HEK293 (cell line): Measurements from ENCODE around the gene NR2F2.

Source experiments
- CTCF ChIA-PET: fragments of 350-600 bp; formaldehyde crosslinking; extraction: SDS; loops from one replicate; lab custom pipeline; 2021; ENCODE audit warnings: antibody characterized with exemption; lab: Yijun Ruan, JAX
- POLR2A ChIA-PET: fragments of 300-600 bp; formaldehyde crosslinking; extraction: SDS; loops from one replicate; lab custom pipeline; 2020; ENCODE audit warnings: antibody characterized with exemption, inconsistent platforms; lab: Yijun Ruan, JAX
- H3K27ac ChIP-seq: fragments of 200-500 bp; sonication (Bioruptor generic); 2 replicates; pipeline ENCODE4 v1.5.1; 2014; ENCODE audit warnings: low read depth, low read length, control low read depth, inconsistent platforms; ENCODE audit errors: extremely low read depth
- H3K36me3 ChIP-seq, 2 experiments: fragments of 200-500 bp in 1 of 2; sonication (Bioruptor generic) in 1 of 2; 1 replicate in 1 of 2; 2 replicates in 1 of 2; pipeline ENCODE4 v1.5.1; 2014 to 2017; ENCODE audit warnings: inconsistent platforms in 2 of 2, low read length in 2 of 2; ENCODE audit not compliant: control insufficient read depth in 2 of 2, insufficient read depth in 1 of 2
- H3K4me1 ChIP-seq: fragments of 200-500 bp; sonication (Bioruptor generic); 2 replicates; pipeline ENCODE4 v1.5.1; 2014; ENCODE audit warnings: mild to moderate bottlenecking, low read length, inconsistent platforms; ENCODE audit not compliant: control insufficient read depth, insufficient read depth
- H3K4me3 ChIP-seq: 2 replicates; pipeline ENCODE4 v1.5.1; 2011; ENCODE audit warnings: low read depth, mild to moderate bottlenecking, control low read depth, low read length, moderate library complexity
- H3K9me3 ChIP-seq: fragments of 200-500 bp; sonication (Bioruptor generic); 2 replicates; pipeline ENCODE4 v1.5.1; 2014; ENCODE audit warnings: low read depth, low read length, inconsistent platforms; ENCODE audit not compliant: control insufficient read depth, insufficient read depth
- BCL11B ChIP-seq: fragments of 450-650 bp; formaldehyde crosslinking; IDR thresholded peaks from 2 replicates; pipeline ENCODE4 v1.5.1; 2016; ENCODE audit warnings: low read depth, missing biosample characterization, missing genetic modification characterization
- FEZF1 ChIP-seq: fragments of 450-650 bp; formaldehyde crosslinking; IDR thresholded peaks from 2 replicates; pipeline ENCODE4 v1.5.1; 2016; ENCODE audit warnings: missing biosample characterization, missing genetic modification characterization
- GLIS2 ChIP-seq: fragments of 450-650 bp; formaldehyde crosslinking; IDR thresholded peaks from 2 replicates; pipeline ENCODE4 v1.5.1; 2016; ENCODE audit warnings: missing biosample characterization, missing genetic modification characterization
- PATZ1 ChIP-seq: fragments of 450-650 bp; formaldehyde crosslinking; IDR thresholded peaks from 2 replicates; pipeline ENCODE4 v1.5.1; 2016; ENCODE audit warnings: missing biosample characterization, missing genetic modification characterization
- PRDM10 ChIP-seq: fragments of 450-650 bp; formaldehyde crosslinking; IDR thresholded peaks from 2 replicates; pipeline ENCODE4 v1.5.1; 2016; ENCODE audit warnings: missing biosample characterization, missing genetic modification characterization
- PRDM6 ChIP-seq: fragments of 450-650 bp; formaldehyde crosslinking; IDR thresholded peaks from 2 replicates; pipeline ENCODE4 v1.5.1; 2017; ENCODE audit warnings: missing biosample characterization, missing genetic modification characterization
- SCRT1 ChIP-seq: fragments of 450-650 bp; formaldehyde crosslinking; IDR thresholded peaks from 2 replicates; pipeline ENCODE4 v1.5.1; 2016; ENCODE audit warnings: missing biosample characterization, missing genetic modification characterization, borderline replicate concordance
- SCRT2 ChIP-seq: fragments of 450-650 bp; formaldehyde crosslinking; IDR thresholded peaks from 2 replicates; pipeline ENCODE4 v1.5.1; 2016; ENCODE audit warnings: missing biosample characterization, missing genetic modification characterization
- ZBTB17 ChIP-seq: fragments of 450-650 bp; formaldehyde crosslinking; IDR thresholded peaks from 2 replicates; pipeline ENCODE4 v1.5.1; 2016; ENCODE audit warnings: missing biosample characterization, missing genetic modification characterization
- ZBTB44 ChIP-seq: fragments of 450-650 bp; IDR thresholded peaks from 2 replicates; pipeline ENCODE4 v1.5.1; 2018; ENCODE audit warnings: missing biosample characterization, mild to moderate bottlenecking, missing genetic modification characterization
- ZBTB8A ChIP-seq: fragments of 450-650 bp; formaldehyde crosslinking; IDR thresholded peaks from 2 replicates; pipeline ENCODE4 v1.5.1; 2016; ENCODE audit warnings: missing biosample characterization, missing genetic modification characterization
- ZEB2 ChIP-seq: fragments of 450-650 bp; formaldehyde crosslinking; IDR thresholded peaks from 2 replicates; pipeline ENCODE4 v1.5.1; 2016; ENCODE audit warnings: missing biosample characterization, missing genetic modification characterization
- ZFP69B ChIP-seq: fragments of 450-650 bp; formaldehyde crosslinking; IDR thresholded peaks from 2 replicates; pipeline ENCODE4 v1.5.1; 2016; ENCODE audit warnings: missing biosample characterization, missing genetic modification characterization
- ZNF146 ChIP-seq: fragments of 450-650 bp; formaldehyde crosslinking; IDR thresholded peaks from 2 replicates; pipeline ENCODE4 v1.5.1; 2016; ENCODE audit warnings: missing biosample characterization, missing genetic modification characterization
- ZNF148 ChIP-seq: fragments of 450-650 bp; formaldehyde crosslinking; IDR thresholded peaks from 2 replicates; pipeline ENCODE4 v1.5.0; 2017; ENCODE audit warnings: missing biosample characterization, missing genetic modification characterization, borderline replicate concordance
- ZNF155 ChIP-seq: fragments of 450-650 bp; formaldehyde crosslinking; IDR thresholded peaks from 2 replicates; pipeline ENCODE4 v1.5.1; 2016; ENCODE audit warnings: missing biosample characterization, missing genetic modification characterization
- ZNF18 ChIP-seq: fragments of 450-650 bp; formaldehyde crosslinking; IDR thresholded peaks from 2 replicates; pipeline ENCODE4 v1.5.1; 2016; ENCODE audit warnings: missing biosample characterization, missing genetic modification characterization
- ZNF211 ChIP-seq: fragments of 450-650 bp; formaldehyde crosslinking; IDR thresholded peaks from 2 replicates; pipeline ENCODE4 v1.5.1; 2016; ENCODE audit warnings: low read depth, missing biosample characterization, missing genetic modification characterization
- ZNF529 ChIP-seq: fragments of 450-650 bp; formaldehyde crosslinking; IDR thresholded peaks from 2 replicates; pipeline ENCODE4 v1.5.1; 2017; ENCODE audit warnings: missing genetic modification characterization, missing biosample characterization; ENCODE audit not compliant: insufficient replicate concordance
- ZNF548 ChIP-seq: fragments of 450-650 bp; formaldehyde crosslinking; IDR thresholded peaks from 2 replicates; pipeline ENCODE4 v1.5.1; 2016; ENCODE audit warnings: missing biosample characterization, missing genetic modification characterization
- ZNF704 ChIP-seq: fragments of 450-650 bp; formaldehyde crosslinking; IDR thresholded peaks from 2 replicates; pipeline ENCODE4 v1.5.1; 2016; ENCODE audit warnings: missing biosample characterization, missing genetic modification characterization
- ZSCAN23 ChIP-seq: fragments of 450-650 bp; formaldehyde crosslinking; IDR thresholded peaks from 2 replicates; pipeline ENCODE4 v1.5.1; 2016; ENCODE audit warnings: missing biosample characterization, missing genetic modification characterization

The NR2F2 gene

GRCh38 chr15:96346409-96346970 is 16.0 kb downstream of the NR2F2 start:
- no peak overlapping the region for H3K4me3 ChIP-seq
- ChIA-PET CTCF (interaction anchor here (1.0 to 1.7 kb wide), 2 partner anchors 10 to 19 kb away, joined by 4 to 5 read pairs; no protein-coding TSS in a partner anchor), POLR2A (interaction anchor here (1.0 kb wide), 1 partner anchor 16 kb away, joined by 4 read pairs; the partner anchor contains the start of gene NR2F2)
- TF ChIP-seq ZFP69B (tag by site-specific recombination) = no peak
- no peak for TF ChIP-seq ZSCAN23
- TF ChIP-seq ZNF146 (tag by site-specific recombination) = no peak
- peak; percentile 94 for TF ChIP-seq PRDM6
- TF ChIP-seq SCRT1 (tag by site-specific recombination) = 0 out of 2 replicates have a peak, but pooled peaks have one; percentile 34
- TF ChIP-seq ZEB2 (tag by site-specific recombination) = 0 out of 2 replicates have a peak, but pooled peaks have one; percentile 16
- TF ChIP-seq ZNF211 (tag by site-specific recombination) = no peak
- TF ChIP-seq PATZ1 (tag by site-specific recombination) = no peak
- TF ChIP-seq GLIS2 (tag by site-specific recombination) = no peak
- TF ChIP-seq ZNF148 (tag by site-specific recombination) = no peak
- TF ChIP-seq ZNF548 = no peak
- TF ChIP-seq ZNF704 (tag by site-specific recombination) = no peak
- TF ChIP-seq ZNF18 (tag by site-specific recombination) = 0 out of 2 replicates have a peak, but pooled peaks have one; percentile 14
- TF ChIP-seq SCRT2 (tag by site-specific recombination) = 0 out of 2 replicates have a peak, but pooled peaks have one; percentile 29
- no peak for TF ChIP-seq PRDM10 (tag by site-specific recombination)
- TF ChIP-seq ZNF529 (tag by site-specific recombination) = no peak
- peak; percentile 77 for TF ChIP-seq BCL11B (tag by site-specific recombination)
- TF ChIP-seq ZNF155 (tag by site-specific recombination) = no peak
- no peak for TF ChIP-seq ZBTB44
- TF ChIP-seq ZBTB17 = peak; percentile 38; the same call in 1 of the 2 replicates
- TF ChIP-seq FEZF1 (tag by site-specific recombination) = peak; percentile 70
- TF ChIP-seq ZBTB8A = 0 out of 2 replicates have a peak, but pooled peaks have one; percentile 19

More at GRCh38 chr15:96346409-96346970, 16.0 kb downstream of the NR2F2 start:
- no peak overlapping the region for H3K27ac ChIP-seq
- H3K4me1 ChIP-seq = peaks cover 25% of the 10 kb centered on the region
- H3K36me3 ChIP-seq = peaks cover 10 to 13% of the 10 kb centered on the region in 2 experiments
- H3K9me3 ChIP-seq = no peaks in the 10 kb centered on the region
